ENCODE data around the gene KIF26B. TPM values are rescaled to one million over a fixed set of nuclear protein-coding genes. Genes with fewer than 3 reads are reported as not detected.

KIF26B gene
- total and polyA plus RNA-seq, 10 of the 15 experiments (the other 5 are each of a cell fraction or from before 2014, with no cell fraction given): 0.35 to 11.6 (median 2.2) TPM

DNA sequence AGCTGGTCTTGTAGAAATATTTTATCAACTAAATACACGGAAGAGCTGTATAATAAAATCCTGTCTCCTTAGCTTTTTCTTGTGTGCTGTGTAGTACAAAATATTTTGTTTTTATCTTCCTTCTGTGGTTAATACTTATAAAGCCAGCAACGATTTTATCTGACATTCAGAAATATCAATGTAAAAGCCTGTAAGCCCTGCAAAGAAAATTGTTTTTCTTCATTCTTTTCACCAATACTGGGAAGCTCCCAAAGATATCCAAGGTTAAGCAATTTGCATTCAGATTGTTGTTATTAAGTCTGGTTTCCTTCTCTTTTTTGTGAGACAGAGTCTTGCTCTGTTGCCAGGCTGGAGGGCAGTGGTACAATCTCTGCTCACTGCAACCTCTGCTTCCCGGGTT, 38.0 kb upstream of the KIF26B start:
- no peak overlapping the region for H3K4me2 ChIP-seq (ENCODE audit: control insufficient read depth, insufficient read depth)
- H3K9me3 ChIP-seq (replicated peaks; ENCODE audit: control insufficient read depth, insufficient read depth, low read length): no peaks in the 10 kb centered on the region
- H3K9ac ChIP-seq (ENCODE audit: control insufficient read depth, insufficient read depth, low read length): no peak overlapping the region
- H3K4me3 ChIP-seq: no peak overlapping the region
- no peak for FAIRE-seq
- ChIA-PET POLR2A (no interaction called here), CTCF (interaction anchor here (0.9 kb wide), 1 partner anchor 36 kb away, joined by 4 read pairs; no protein-coding TSS in a partner anchor), SMC1A (ENCODE audit: uncharacterized antibody, unreplicated experiment) (no interaction called here), RAD21 (ENCODE audit: unreplicated experiment) (no interaction called here)
- DNase-seq (ENCODE audit: low read depth, low spot score): no peak
- H4K20me1 ChIP-seq (ENCODE audit: control insufficient read depth, insufficient read depth): no peaks in the 10 kb centered on the region
- H3K79me2 ChIP-seq (ENCODE audit: control insufficient read depth, insufficient read depth, low read length): no peaks in the 10 kb centered on the region
- no peak for TF ChIP-seq ZNF24 (IDR thresholded peaks at IDR 0.05)
- no peak for TF ChIP-seq MEF2A (IDR thresholded peaks at IDR 0.05; ENCODE audit: insufficient read depth, low read depth, low read length)
- TF ChIP-seq BHLHE40 (IDR thresholded peaks at IDR 0.05; ENCODE audit: borderline replicate concordance in 1 of 2, low read depth in 2 of 2, low read length in 1 of 2): no peak
- no peak for TF ChIP-seq NFIC (IDR thresholded peaks at IDR 0.05; ENCODE audit: low read depth, low read length)
- H3K27me3 ChIP-seq (replicated peaks in 1 of 2; ENCODE audit: control insufficient read depth in 2 of 2, insufficient read depth in 2 of 2, low read length in 1 of 2): no peaks in the 10 kb centered on the region
- ATAC-seq: no peak
- H3K4me1 ChIP-seq (ENCODE audit: control insufficient read depth, insufficient read depth, low read length): no peaks in the 10 kb centered on the region
- no peak overlapping the region for H2AFZ ChIP-seq (ENCODE audit: control insufficient read depth, low read depth, low read length)
- no peak overlapping the region for H3K27ac ChIP-seq (ENCODE audit: control insufficient read depth, insufficient read depth)
- BruUV-seq (replicated peaks): no TSS peak
- 21% methylated on average over 3 of the region's 3 CpGs for WGBS (ENCODE audit: insufficient coverage, insufficient replicate concordance, low lambda C conversion rate, missing lambda C conversion rate)
- intact Hi-C loops (cut with micrococcal nuclease; ENCODE audit: unreplicated experiment): no loop called here
- H3K36me3 ChIP-seq (ENCODE audit: control insufficient read depth in 2 of 2, insufficient read depth in 2 of 2, low read length in 1 of 2): no peaks in the 10 kb centered on the region
- in situ Hi-C loops (cut with MboI): no loop called here

GRCh38 chr1:245118066-245118465, 36.7 kb upstream of the KIF26B start:
- ChIA-PET SMC1A (ENCODE audit: uncharacterized antibody, unreplicated experiment) (no interaction called here), RAD21 (ENCODE audit: unreplicated experiment) (no interaction called here), POLR2A (no interaction called here), CTCF (no interaction called here)
- in situ Hi-C loops (cut with MboI): no loop called here
- no peak overlapping the region for H3K9ac ChIP-seq (ENCODE audit: control insufficient read depth, insufficient read depth, low read length)
- no peak overlapping the region for H3K4me2 ChIP-seq (ENCODE audit: control insufficient read depth, insufficient read depth)
- TF ChIP-seq POLR2AphosphoS5 (IDR thresholded peaks at IDR 0.05; ENCODE audit: low read length) (no peak), ZZZ3 (IDR thresholded peaks at IDR 0.05; ENCODE audit: control insufficient read depth, insufficient read length, low read depth) (no peak), SREBF2 (IDR thresholded peaks at IDR 0.05; ENCODE audit: low read length) (no peak)
- H3K27me3 ChIP-seq (replicated peaks in 1 of 2; ENCODE audit: control insufficient read depth in 2 of 2, insufficient read depth in 2 of 2, low read length in 1 of 2): no peaks in the 10 kb centered on the region
- no peak for ATAC-seq
- H3K4me1 ChIP-seq (ENCODE audit: control insufficient read depth, insufficient read depth, low read length): no peaks in the 10 kb centered on the region
- H3K79me2 ChIP-seq (ENCODE audit: control insufficient read depth, insufficient read depth, low read length): no peaks in the 10 kb centered on the region
- no peak overlapping the region for H3K27ac ChIP-seq (ENCODE audit: control insufficient read depth, insufficient read depth)
- H4K20me1 ChIP-seq (ENCODE audit: control insufficient read depth, insufficient read depth): no peaks in the 10 kb centered on the region
- no peak for DNase-seq (ENCODE audit: low read depth, low spot score)
- no peaks in the 10 kb centered on the region for H3K9me3 ChIP-seq (replicated peaks; ENCODE audit: control insufficient read depth, insufficient read depth, low read length)
- no peak for FAIRE-seq
- H3K4me3 ChIP-seq: no peak overlapping the region
- intact Hi-C loops (cut with micrococcal nuclease; ENCODE audit: unreplicated experiment): no loop called here
- H3K36me3 ChIP-seq (ENCODE audit: control insufficient read depth in 2 of 2, insufficient read depth in 2 of 2, low read length in 1 of 2): no peaks in the 10 kb centered on the region
- 22% methylated on average over 7 of the region's 7 CpGs for WGBS (ENCODE audit: insufficient coverage, insufficient replicate concordance, low lambda C conversion rate, missing lambda C conversion rate)
- BruUV-seq (replicated peaks): no TSS peak
- H2AFZ ChIP-seq (ENCODE audit: control insufficient read depth, low read depth, low read length): no peak overlapping the region
